ENCODE results near the gene KIAA0408.

Gene KIAA0408

GRCh38 chr6:127459231-127459641 is at the start of gene KIAA0408:
Gene KIAA0408 (minus strand): TSS chr6:127459389. CDS start chr6:127453981, 5,408 bp downstream.
- no peak for TF ChIP-seq CTCF (IDR thresholded peaks at IDR 0.05; ENCODE audit: control insufficient read depth, insufficient read depth, low read depth, low read length, missing control alignments)
- peak; percentile 40 for DNase-seq (ENCODE audit: low read depth)
- no peak within 1 kb of the TSS; the same call in 1 of the 2 replicates for H3K4me3 ChIP-seq (ENCODE audit: control insufficient read depth, low read depth, low read length)

GRCh38 chr6:127506894-127507293 is 47.7 kb upstream of the KIAA0408 start:
- TF ChIP-seq CTCF (IDR thresholded peaks at IDR 0.05; ENCODE audit: control insufficient read depth, insufficient read depth, low read depth, low read length, missing control alignments) = no peak
- DNase-seq (ENCODE audit: low read depth) = no peak
- no peak overlapping the region for H3K4me3 ChIP-seq (ENCODE audit: control insufficient read depth, low read depth, low read length)

- no peak for DNase-seq (ENCODE audit: low read depth)
- no peak overlapping the region for H3K4me3 ChIP-seq (ENCODE audit: control insufficient read depth, low read depth, low read length)
- no peak for TF ChIP-seq CTCF (IDR thresholded peaks at IDR 0.05; ENCODE audit: control insufficient read depth, insufficient read depth, low read depth, low read length, missing control alignments)
These were observed 43.8 kb upstream of the KIAA0408 start for GRCh38 chr6:127503022-127503421.

GRCh38 chr6:127497410-127497809 is 38.2 kb upstream of the KIAA0408 start:
- DNase-seq (ENCODE audit: low read depth) = no peak
- TF ChIP-seq CTCF (IDR thresholded peaks at IDR 0.05; ENCODE audit: control insufficient read depth, insufficient read depth, low read depth, low read length, missing control alignments) = no peak
- no peak overlapping the region for H3K4me3 ChIP-seq (ENCODE audit: control insufficient read depth, low read depth, low read length)

- no peak for DNase-seq (ENCODE audit: low read depth)
- TF ChIP-seq CTCF (IDR thresholded peaks at IDR 0.05; ENCODE audit: control insufficient read depth, insufficient read depth, low read depth, low read length, missing control alignments) = no peak
These were observed 37.3 kb upstream of the KIAA0408 start for GRCh38 chr6:127496471-127496870.

GRCh38 chr6:127494240-127494767 is 35.1 kb upstream of the KIAA0408 start:
- DNase-seq (ENCODE audit: low read depth) = no peak
- TF ChIP-seq CTCF (IDR thresholded peaks at IDR 0.05; ENCODE audit: control insufficient read depth, insufficient read depth, low read depth, low read length, missing control alignments) = no peak
- H3K4me3 ChIP-seq (ENCODE audit: control insufficient read depth, low read depth, low read length) = no peak overlapping the region

More at GRCh38 chr6:127496471-127496870, 37.3 kb upstream of the KIAA0408 start:
- H3K4me3 ChIP-seq (ENCODE audit: control insufficient read depth, low read depth, low read length) = no peak overlapping the region

All from AG09309 (cell line).